GM23338 (cell line): Measurements from ENCODE around the gene BANP.

ENCODE experiments used
- CREB1 ChIP-seq: fragments of 250-450 bp; sonication (Bioruptor Pico); IDR thresholded peaks from 2 replicates; pipeline ENCODE4 v1.5.0; 2020; ENCODE audit warnings: low read depth, mild to moderate bottlenecking, moderate library complexity
- CTCF ChIP-seq, 2 experiments: fragments of 200-600 bp in 1 of 2; sonication (generic) in 1 of 2; conservative IDR thresholded peaks; 2 replicates each; pipeline versions ENCODE4 v1.5.1 to v1.6.1; 2016 to 2017; ENCODE audit warnings: antibody characterized with exemption in 2 of 2, low read depth in 2 of 2, mild to moderate bottlenecking in 2 of 2, moderate library complexity in 1 of 2
- EZH2 ChIP-seq: fragments of 200-600 bp; sonication (generic); IDR thresholded peaks from one replicate; pipeline ENCODE4 v1.8.0; 2017; ENCODE audit warnings: antibody characterized with exemption, mild to moderate bottlenecking, low read depth; ENCODE audit not compliant: unreplicated experiment
- EZH2phosphoT487 ChIP-seq: fragments of 200-600 bp; sonication (generic); IDR thresholded peaks from one replicate; pipeline ENCODE4 v1.8.1; 2018; ENCODE audit warnings: antibody characterized with exemption; ENCODE audit not compliant: unreplicated experiment
- JUNB ChIP-seq: IDR thresholded peaks from one replicate; pipeline ENCODE4 v1.6.1; 2016; ENCODE audit warnings: antibody characterized with exemption; ENCODE audit not compliant: unreplicated experiment
- NANOG ChIP-seq: IDR thresholded peaks from 2 replicates; pipeline ENCODE4 v1.6.1; 2016; ENCODE audit warnings: antibody characterized with exemption, borderline replicate concordance
- POLR2AphosphoS5 ChIP-seq: IDR thresholded peaks from 2 replicates; pipeline ENCODE4 v1.6.1; 2016; ENCODE audit warnings: antibody characterized with exemption, low read depth
- REST ChIP-seq: IDR thresholded peaks from one replicate; pipeline ENCODE4 v1.6.1; 2018; ENCODE audit warnings: antibody characterized with exemption; ENCODE audit not compliant: unreplicated experiment
- ZNF114 ChIP-seq: fragments of 250-450 bp; sonication (Bioruptor Pico); IDR thresholded peaks from 2 replicates; pipeline ENCODE4 v1.5.0; 2020; ENCODE audit warnings: mild to moderate bottlenecking, moderate library complexity
- ZNF331 ChIP-seq: fragments of 250-450 bp; sonication (Bioruptor Pico); IDR thresholded peaks from 2 replicates; pipeline ENCODE4 v1.5.0; 2020; ENCODE audit warnings: low read depth, mild to moderate bottlenecking, moderate library complexity

- TF ChIP-seq CTCF (conservative IDR thresholded peaks at IDR 0.05; ENCODE audit: low read depth in 2 of 2) = no peak
- no peak for TF ChIP-seq POLR2AphosphoS5
- no peak for TF ChIP-seq EZH2
- no peak for TF ChIP-seq EZH2phosphoT487
- TF ChIP-seq ZNF114 (CRISPR knock-in tag) = no peak
- TF ChIP-seq REST = no peak
- no peak for TF ChIP-seq JUNB
- TF ChIP-seq NANOG = no peak
- no peak for TF ChIP-seq CREB1 (CRISPR knock-in tag)
- no peak for TF ChIP-seq ZNF331 (CRISPR knock-in tag)
Measured at GRCh38 chr16:87958632-87959031, 7.4 kb downstream of the BANP start.
